B cell (primary cell): ENCODE results near the gene RPP25L. TPM values are rescaled to one million over a fixed set of nuclear protein-coding genes. Genes with fewer than 3 reads are reported as not detected.

Source experiments
- ATAC-seq: fragments of 200-7000 bp; cut with Tn5 transposase; one replicate; pipeline ENCODE4 v1.10.0; 2021; ENCODE audit warnings: low read depth, mild to moderate bottlenecking, moderate number of reproducible peaks, moderate library complexity
- CTCF ChIA-PET: fragments of 350-600 bp; sonication (Branson Sonifier 250); formaldehyde crosslinking; loops from one replicate; lab custom pipeline; 2021; ENCODE audit warnings: antibody characterized with exemption, inconsistent platforms; lab: Charles Lee
- POLR2A ChIA-PET: fragments of 350-600 bp; sonication (Branson Sonifier 250); formaldehyde crosslinking; loops from one replicate; lab custom pipeline; 2021; ENCODE audit warnings: antibody characterized with exemption; lab: Charles Lee
- DNase-seq: peaks from one replicate; pipeline ENCODE4 v3.0.0; 2013
- H2AFZ ChIP-seq: 2 replicates; pipeline ENCODE4 v1.6.1; 2012; ENCODE audit warnings: mild to moderate bottlenecking, low read depth, low read length; ENCODE audit not compliant: insufficient read depth, poor library complexity, severe bottlenecking
- H3K27ac ChIP-seq, 2 donors: 1 replicate in 1 of 2; 2 replicates in 1 of 2; pipeline ENCODE4 v1.5.1; 2012 to 2013; ENCODE audit warnings: low read length in 2 of 2, mild to moderate bottlenecking in 2 of 2, moderate library complexity in 1 of 2
- H3K27me3 ChIP-seq, 4 experiments: fragments of 200-600 bp in 1 of 4; sonication (generic) in 1 of 4; replicated peaks in 1 of 4; 1 replicate in 2 of 4; 2 replicates in 2 of 4; pipeline versions ENCODE4 v1.6.1 to v1.7.0; 2013 to 2016; ENCODE audit warnings: low read length in 3 of 4, mild to moderate bottlenecking in 2 of 4, mixed read lengths in 1 of 4, moderate library complexity in 1 of 4; ENCODE audit not compliant: insufficient read depth in 4 of 4, control insufficient read depth in 3 of 4; ENCODE audit errors: control extremely low read depth in 1 of 4
- H3K36me3 ChIP-seq, 2 experiments: replicated peaks in 1 of 2; 1 replicate in 1 of 2; 2 replicates in 1 of 2; pipeline versions ENCODE4 v1.6.1 to v1.7.1; 2013; ENCODE audit warnings: low read length in 1 of 2; ENCODE audit not compliant: insufficient read depth in 2 of 2, control insufficient read depth in 1 of 2; ENCODE audit errors: control extremely low read depth in 1 of 2, extremely low read depth in 1 of 2
- H3K4me1 ChIP-seq, 2 donors: fragments of 200-600 bp in 1 of 2; sonication (generic) in 1 of 2; 1 replicate in 1 of 2; 2 replicates in 1 of 2; pipeline versions ENCODE4 v1.5.1 to v1.6.1; 2013 to 2017; ENCODE audit warnings: low read length in 2 of 2; ENCODE audit not compliant: control insufficient read depth in 2 of 2, insufficient read depth in 2 of 2
- H3K4me2 ChIP-seq: replicated peaks from 2 replicates; pipeline ENCODE3; 2012; ENCODE audit warnings: mild to moderate bottlenecking, low read depth, low read length; ENCODE audit not compliant: poor library complexity, severe bottlenecking
- H3K4me3 ChIP-seq, 5 experiments: fragments of 200-600 bp in 1 of 5; sonication (generic) in 1 of 5; 1 replicate in 3 of 5; 2 replicates in 2 of 5; pipeline versions ENCODE4 v1.5.1 to v1.7.0; 2011 to 2016; ENCODE audit warnings: low read length in 4 of 5, mild to moderate bottlenecking in 4 of 5, low read depth in 2 of 5, control low read depth in 1 of 5, moderate library complexity in 1 of 5; ENCODE audit not compliant: insufficient read depth in 1 of 5; ENCODE audit errors: control extremely low read depth in 1 of 5, extremely low read depth in 1 of 5
- H3K79me2 ChIP-seq: fragments of 200-600 bp; sonication (generic); one replicate; pipeline ENCODE4 v1.6.0; 2016; ENCODE audit warnings: low read length; ENCODE audit not compliant: control insufficient read depth, insufficient read depth
- H3K9ac ChIP-seq: fragments of 200-600 bp; sonication (generic); 2 replicates; pipeline ENCODE4 v1.6.1; 2017; ENCODE audit warnings: mild to moderate bottlenecking, low read length, moderate library complexity
- H3K9me3 ChIP-seq, 3 donors: one replicate each; pipeline versions ENCODE4 v1.6.1 to v1.7.1; 2013; ENCODE audit warnings: low read length in 2 of 3; ENCODE audit not compliant: control insufficient read depth in 2 of 3, insufficient read depth in 1 of 3; ENCODE audit errors: control extremely low read depth in 1 of 3
- H4K20me1 ChIP-seq: 2 replicates; pipeline ENCODE4 v1.6.0; 2012; ENCODE audit warnings: mild to moderate bottlenecking, low read length; ENCODE audit not compliant: insufficient read depth, control insufficient read depth, poor library complexity, severe bottlenecking
- H3K27ac Mint-ChIP-seq: one replicate; pipeline ENCODE4 v1.8.0; 2021; ENCODE audit warnings: mixed read lengths
- H3K27me3 Mint-ChIP-seq: one replicate; pipeline ENCODE4 v1.8.0; 2021; ENCODE audit warnings: mixed read lengths
- H3K4me1 Mint-ChIP-seq: one replicate; pipeline ENCODE4 v1.8.0; 2021; ENCODE audit warnings: mixed read lengths
- H3K4me3 Mint-ChIP-seq: one replicate; pipeline ENCODE4 v1.8.0; 2021; ENCODE audit warnings: mixed read lengths
- H3K9me3 Mint-ChIP-seq: one replicate; pipeline ENCODE4 v1.8.0; 2022; ENCODE audit warnings: mixed read lengths; ENCODE audit not compliant: insufficient read depth
- CTCF ChIP-seq: fragments of 200-600 bp; IDR thresholded peaks from one replicate; pipeline ENCODE4 v1.8.0; 2022; ENCODE audit warnings: antibody characterized with exemption, mild to moderate bottlenecking
- EZH2 ChIP-seq: IDR thresholded peaks from 2 replicates; pipeline ENCODE4 v1.6.1; 2012; ENCODE audit warnings: borderline replicate concordance, low read depth, mild to moderate bottlenecking, moderate library complexity, low read length; ENCODE audit not compliant: insufficient read depth, poor library complexity, severe bottlenecking
- intact Hi-C: fragments of 100-400 bp; cut with micrococcal nuclease; formaldehyde crosslinking; loops from one replicate; pipeline ENCODE4 v1.10.0; 2022
- polyA plus RNA-seq: library from polyadenylated mRNA; depleted of rRNA; stranded (reverse); fragments of >200 nt; gene quantifications from 2 replicates; pipeline ENCODE4 v1.2.3, GENCODE V29; 2012
- total RNA-seq, 2 donors: library from RNA; stranded (reverse); fragments of 120-200 nt in 1 of 2; gene quantifications; 1 replicate in 1 of 2; 2 replicates in 1 of 2; pipeline versions ENCODE4 v1.2.3 to v1.2.4, GENCODE V29; 2013 to 2022

The RPP25L gene
- total and polyA plus RNA-seq, 2 donors (not counting 1 experiment from before 2014, with no cell fraction given): 20.2 to 27.0 TPM

- no peak overlapping the region for H3K4me2 ChIP-seq
Measured at GRCh38 chr9:34644766-34645314, 32.9 kb upstream of the RPP25L start.

More at GRCh38 chr9:34644766-34645314, 32.9 kb upstream of the RPP25L start:
- Histone ChIP-seq H3K9ac (no peak overlapping the region), H3K4me3 (no peak overlapping the region), H3K79me2 (peaks cover 19% of the 10 kb centered on the region), H3K4me1 (peaks cover 16 to 17% of the 10 kb centered on the region in 2 donors), H3K36me3 (peaks cover 0 to 13% of the 10 kb centered on the region in 2 experiments), H3K27me3 (no peaks in the 10 kb centered on the region), H4K20me1 (peaks cover 14% of the 10 kb centered on the region), H2AFZ (no peak overlapping the region), H3K9me3 (no peaks in the 10 kb centered on the region), H3K27ac (no peak overlapping the region)
- ChIA-PET CTCF (interaction anchor here (1.9 kb wide), 1 partner anchor 11 kb away, joined by 11 read pairs; no protein-coding TSS in a partner anchor), POLR2A (interaction anchor here (0.8 to 1.7 kb wide), 3 partner anchors 11 to 20 kb away, joined by 3 to 4 read pairs (median 3); no protein-coding TSS in a partner anchor)
- H3K27me3 Mint-ChIP-seq: no peaks in the 10 kb centered on the region
- no peak for ATAC-seq
- intact Hi-C loops: no loop called here
- peaks cover 28% of the 10 kb centered on the region for H3K4me1 Mint-ChIP-seq
- H3K27ac Mint-ChIP-seq: no peak overlapping the region
- no peak overlapping the region for H3K4me3 Mint-ChIP-seq
- DNase-seq: no peak
- TF ChIP-seq CTCF: no peak
- no peak for TF ChIP-seq EZH2
- H3K9me3 Mint-ChIP-seq: no peaks in the 10 kb centered on the region
